GM18951 (cell line): ENCODE data around the gene MRPL12.

Source experiments
- POLR2A ChIP-seq: IDR thresholded peaks from 4 replicates; pipeline ENCODE4 v1.6.1; 2011; ENCODE audit warnings: mild to moderate bottlenecking; ENCODE audit not compliant: insufficient read length, insufficient read depth; ENCODE audit errors: extremely low read depth
- in situ Hi-C: fragments of 300-500 bp; cut with MboI; formaldehyde crosslinking; loops from one replicate; pipeline ENCODE4 v1.12.0; 2022; ENCODE audit warnings: low sequenced_read_pairs, mixed read lengths, inconsistent platforms; ENCODE audit not compliant: unreplicated experiment

Gene MRPL12

DNA sequence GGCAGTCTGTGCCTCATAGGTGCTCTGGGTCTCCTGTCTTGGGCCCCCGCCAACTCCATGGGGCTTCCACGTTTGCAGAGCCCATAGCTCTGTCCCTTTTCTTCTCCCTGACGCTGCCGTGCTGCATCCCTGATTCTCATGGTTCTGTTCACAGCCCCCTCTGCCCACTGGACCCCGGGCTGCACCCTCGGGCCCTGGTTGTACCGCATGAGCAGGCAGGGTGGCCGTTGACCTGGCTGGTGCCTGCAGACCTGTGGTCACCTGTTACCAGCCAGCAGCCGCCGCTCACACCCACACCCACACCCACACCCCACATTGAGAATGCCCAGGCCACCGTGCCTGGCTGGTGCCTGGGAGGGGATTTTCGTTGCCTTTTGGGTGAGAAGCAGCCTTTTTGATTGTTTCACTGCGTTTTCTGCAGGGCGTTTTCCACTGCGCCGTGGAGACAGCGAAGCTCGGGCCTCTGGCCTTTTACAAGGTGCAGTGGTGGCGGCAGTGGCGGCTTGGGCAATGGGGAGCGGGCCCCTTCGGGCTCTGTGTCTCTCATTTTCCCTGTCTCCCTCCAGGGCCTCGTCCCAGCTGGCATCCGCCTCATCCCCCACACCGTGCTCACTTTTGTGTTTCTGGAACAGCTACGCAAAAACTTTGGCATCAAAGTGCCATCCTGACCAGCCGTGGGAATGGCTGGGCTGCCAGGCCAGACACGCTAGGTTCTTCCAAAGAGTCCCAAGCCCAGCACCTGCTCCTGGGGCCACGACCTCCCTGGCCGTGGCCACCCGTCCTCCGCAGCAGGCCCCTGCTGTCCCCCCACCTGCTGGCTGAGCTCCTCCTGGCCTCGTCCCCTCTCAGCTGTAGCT lies 16.5 kb downstream of the MRPL12 start:
- no peak for TF ChIP-seq POLR2A
- in situ Hi-C loops, result loop anchor here (5.0 kb wide), 1 partner anchor 98 kb away; no protein-coding TSS in a partner anchor

DNA sequence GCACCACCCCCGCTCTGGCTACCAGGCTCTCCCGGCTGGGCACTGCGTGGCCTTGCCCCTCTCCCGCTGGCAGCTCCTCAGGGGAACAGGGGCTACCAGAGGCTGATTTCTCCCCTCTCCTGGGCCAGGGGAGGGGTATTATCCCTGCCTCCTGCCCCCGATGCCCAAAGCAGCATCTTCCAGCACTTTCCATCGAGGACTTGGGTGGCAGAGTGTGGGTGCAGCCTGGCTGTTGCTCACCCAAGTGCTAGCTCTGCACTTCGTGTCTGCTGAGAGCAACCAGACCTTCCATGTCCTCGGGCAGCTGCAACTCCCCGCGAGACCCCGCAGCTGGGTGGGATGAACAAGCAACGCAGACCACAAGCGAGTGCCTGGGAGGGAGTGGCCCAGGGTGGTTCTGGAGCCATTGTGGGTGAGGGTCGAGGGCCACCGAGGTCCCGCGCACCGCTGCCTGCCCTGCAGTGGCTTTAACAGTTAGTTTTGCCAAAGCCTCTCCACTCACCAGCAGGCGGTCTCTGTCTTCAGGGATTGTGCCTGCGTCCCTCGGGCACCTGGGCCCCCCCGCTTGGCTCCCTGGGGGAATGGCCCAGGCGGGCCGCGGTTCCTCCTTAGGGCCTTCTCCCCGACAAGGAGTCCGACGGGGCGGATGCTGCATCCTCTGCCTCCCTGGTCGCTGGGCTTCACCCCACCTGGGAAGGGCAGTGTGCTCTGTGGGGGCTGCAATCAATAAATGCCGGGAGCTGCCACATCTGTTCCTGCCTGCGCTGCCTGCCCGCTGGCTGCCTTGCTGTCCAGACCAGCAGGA lies 17.3 kb downstream of the MRPL12 start:
- in situ Hi-C loops, result loop anchor here (5.0 kb wide), 1 partner anchor 97 kb away; no protein-coding TSS in a partner anchor
- TF ChIP-seq POLR2A, result no peak

DNA sequence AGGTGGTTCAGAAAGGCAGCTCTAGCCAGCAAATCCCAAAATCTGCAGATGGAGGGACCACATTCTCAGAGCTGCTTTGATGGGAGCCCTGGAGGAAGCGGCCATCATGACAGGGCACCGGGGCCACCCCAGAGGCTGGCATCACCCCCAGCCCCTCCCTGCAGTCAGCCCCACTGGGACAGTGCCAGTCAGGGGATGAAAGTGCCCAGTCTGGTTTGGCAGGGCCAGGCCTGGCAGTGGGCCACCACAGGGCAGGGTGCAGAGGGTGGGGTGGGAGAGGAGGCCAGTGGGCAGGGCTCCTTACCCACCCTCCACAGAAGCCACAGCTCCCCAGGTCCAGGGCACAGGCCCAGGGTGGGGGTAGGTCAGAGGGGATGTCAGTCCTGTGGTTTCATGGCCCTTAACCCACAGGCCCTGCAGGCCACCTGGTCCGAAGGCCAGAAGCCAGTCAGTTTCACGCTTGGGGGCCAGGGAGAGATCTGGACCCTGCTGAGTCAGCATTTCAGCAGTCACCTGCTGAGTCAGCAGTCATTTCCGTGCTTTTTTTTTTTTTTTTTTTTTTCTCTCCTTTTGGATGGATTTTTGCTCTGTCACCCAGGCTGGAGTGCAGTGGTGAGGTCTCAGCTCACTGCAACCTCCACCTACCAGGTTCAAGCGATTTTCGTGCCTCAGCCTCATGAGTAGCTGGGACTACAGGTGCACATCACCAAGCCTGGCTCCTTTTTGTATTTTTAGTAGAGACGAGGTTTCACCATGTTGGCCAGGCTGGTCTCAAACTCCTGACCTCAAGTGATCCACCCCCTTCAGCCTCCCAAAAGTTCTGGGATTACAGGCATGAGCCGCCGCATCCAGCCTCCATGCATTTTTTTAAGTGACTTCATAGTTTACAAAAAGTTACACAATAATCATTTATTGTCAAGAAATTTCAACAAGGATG lies 19.3 kb downstream of the MRPL12 start:
- in situ Hi-C loops, result loop anchor here (5.0 kb wide), 1 partner anchor 95 kb away; no protein-coding TSS in a partner anchor
- no peak for TF ChIP-seq POLR2A

DNA sequence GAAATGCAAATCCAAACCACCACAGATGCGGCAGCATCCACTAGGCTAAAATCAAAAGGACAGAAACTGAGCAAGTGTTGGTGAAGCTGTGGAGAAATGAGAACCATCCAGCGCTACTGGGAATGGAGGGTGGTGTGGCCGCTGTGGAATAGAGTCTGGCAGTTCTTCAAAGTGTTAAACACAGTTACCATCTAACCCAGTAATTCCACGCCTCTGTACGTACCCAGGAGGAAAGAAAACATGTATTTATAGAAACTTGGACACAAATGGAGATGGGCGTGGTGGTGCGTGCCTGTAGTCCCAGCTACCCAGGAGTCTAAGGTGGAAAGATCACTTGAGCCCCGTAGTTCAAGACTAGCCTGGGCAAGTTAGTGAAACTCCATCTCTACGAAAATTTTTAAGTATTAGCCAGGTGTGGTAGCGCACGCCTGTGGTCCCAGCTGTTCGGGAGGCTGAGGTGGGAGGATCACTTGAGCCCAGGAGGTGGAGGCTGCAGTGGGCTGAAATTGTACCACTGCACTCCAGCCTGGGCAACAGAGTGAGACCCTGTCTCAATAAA lies 20.6 kb downstream of the MRPL12 start:
- no peak for TF ChIP-seq POLR2A
- in situ Hi-C loops, result loop anchor here (5.0 kb wide), 1 partner anchor 94 kb away; no protein-coding TSS in a partner anchor

DNA sequence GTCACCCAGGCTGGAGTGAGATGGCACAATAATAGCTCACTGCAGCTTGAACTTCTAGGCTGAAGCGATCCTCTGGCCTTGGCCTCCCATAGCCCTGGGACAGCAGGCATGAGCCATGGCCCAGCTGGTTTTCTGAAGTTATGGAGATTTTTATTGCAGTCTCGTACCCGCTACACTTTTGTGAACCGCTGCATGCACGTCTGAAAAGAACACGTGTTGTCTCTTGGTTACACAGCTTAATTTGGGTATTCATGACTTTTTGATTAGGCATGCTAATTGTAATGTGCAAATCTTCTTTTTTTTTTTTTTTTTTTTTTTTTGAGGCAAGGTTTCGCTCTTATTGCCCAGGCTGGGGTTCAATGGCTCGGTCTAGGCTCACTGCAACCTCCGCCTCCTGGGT lies 22.3 kb downstream of the MRPL12 start:
- in situ Hi-C loops, result no loop called here
- no peak for TF ChIP-seq POLR2A

DNA sequence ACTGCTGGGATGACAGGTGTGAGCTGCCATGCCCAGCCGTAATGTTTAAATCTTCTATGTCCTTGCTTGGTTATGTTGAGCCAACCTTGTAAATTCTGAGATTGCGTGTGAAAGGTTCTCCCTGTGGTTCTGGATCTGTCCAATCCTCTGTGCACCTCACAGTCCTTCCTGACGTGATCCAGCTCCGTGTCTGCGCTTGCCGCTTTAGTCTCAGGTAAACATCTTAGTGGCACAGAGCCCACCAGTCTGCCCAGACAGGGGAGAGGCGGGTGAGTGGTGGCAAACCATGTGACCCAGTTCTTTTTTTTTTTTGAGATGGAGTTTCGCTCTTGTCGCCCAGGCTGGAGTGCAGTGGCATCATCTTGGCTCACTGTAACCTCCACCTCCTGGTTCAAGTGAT lies 22.8 kb downstream of the MRPL12 start:
- no peak for TF ChIP-seq POLR2A

DNA sequence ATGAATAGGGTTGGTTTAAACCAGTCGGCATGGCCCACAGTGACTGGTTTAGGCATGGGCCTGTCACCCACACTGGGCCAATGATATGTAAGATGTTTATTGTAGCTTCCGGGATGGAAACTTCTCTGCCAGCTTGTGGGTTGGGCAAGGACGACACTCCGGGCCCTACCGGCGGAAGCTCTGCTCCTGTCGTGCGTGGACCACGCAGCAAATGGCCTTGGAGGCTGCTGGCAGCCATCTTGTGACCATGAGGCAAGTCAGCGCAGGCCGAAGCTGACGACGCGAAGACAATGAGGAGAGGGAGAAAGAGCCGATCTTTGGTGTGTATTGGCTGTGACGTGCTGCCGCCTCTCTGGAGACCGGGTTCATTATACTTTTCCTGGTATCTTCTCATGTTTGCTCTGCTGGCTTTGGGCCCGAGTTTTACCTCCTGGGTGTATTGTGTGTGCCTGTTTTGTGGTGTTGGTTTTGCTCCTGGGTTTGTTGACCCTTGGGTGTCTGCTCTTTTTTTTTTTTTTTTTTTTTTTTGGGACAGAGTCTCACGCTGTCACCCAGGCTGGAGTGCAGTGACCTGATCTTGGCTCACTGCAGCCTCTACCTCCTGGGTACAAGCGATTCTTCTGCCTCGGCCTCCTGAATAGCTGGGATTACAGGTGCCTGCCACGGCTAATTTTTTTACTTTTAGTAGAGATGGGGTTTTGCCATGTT lies 24.3 kb downstream of the MRPL12 start:
- TF ChIP-seq POLR2A, result no peak
- in situ Hi-C loops, result no loop called here

More for the DNA sequence above, 22.8 kb downstream of the MRPL12 start:
- in situ Hi-C loops, result no loop called here

GRCh38 chr17:81733507-81734404 lies 30.6 kb downstream of the MRPL12 start:
- in situ Hi-C loops, result no loop called here
- no peak for TF ChIP-seq POLR2A

DNA sequence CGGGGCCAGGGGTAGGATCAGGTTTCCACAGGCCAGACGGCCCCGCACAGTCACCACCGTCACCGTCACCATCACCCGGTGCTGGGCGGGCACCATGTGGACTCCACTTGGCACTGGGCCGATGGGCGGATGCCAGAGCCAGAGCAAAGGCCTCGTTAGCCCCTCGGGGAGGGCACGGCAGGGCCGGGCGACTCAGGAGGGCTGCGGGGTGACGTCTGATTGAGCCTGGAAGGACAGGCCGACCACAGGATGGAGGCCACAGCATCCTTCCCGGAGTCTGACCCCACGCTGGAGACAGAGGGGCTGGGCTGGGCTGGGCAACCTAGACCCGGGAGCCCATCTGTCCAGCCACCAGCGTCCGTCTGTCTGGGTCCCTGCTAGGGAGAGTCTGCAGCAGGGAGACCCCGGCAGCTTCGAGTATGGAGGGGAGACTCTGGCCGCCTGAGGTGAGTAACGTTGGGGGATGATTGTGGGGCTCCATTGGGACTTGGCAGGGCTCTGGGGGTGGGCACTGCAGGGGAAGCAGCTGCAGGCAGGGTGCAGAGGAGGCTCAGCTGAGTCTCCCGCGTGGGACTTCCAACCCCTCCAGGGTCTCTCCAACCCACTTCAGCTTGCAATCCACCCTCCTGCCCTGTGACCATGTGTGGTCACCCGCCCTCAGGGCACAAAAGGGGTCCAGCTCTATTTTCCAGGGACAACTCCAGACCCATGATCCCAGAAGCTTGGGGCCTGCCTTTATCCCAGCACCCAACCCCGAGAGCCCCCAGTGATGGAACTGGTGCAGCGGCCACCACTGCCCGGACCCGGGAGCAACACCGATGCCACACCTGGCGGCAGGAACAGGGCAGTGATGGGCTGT lies 31.5 kb downstream of the MRPL12 start:
- TF ChIP-seq POLR2A, result no peak
- in situ Hi-C loops, result no loop called here
